Fibroblast of pulmonary artery (primary cell): ENCODE measurements around the gene SUGCT.

Experiments
- DNase-seq: peaks from one replicate; pipeline ENCODE4 v3.0.0-alpha.2; 2010; ENCODE audit warnings: low read depth
- H3K4me3 ChIP-seq: replicated peaks from 2 replicates; pipeline ENCODE4 v1.5.1; 2011; ENCODE audit warnings: low read depth, mild to moderate bottlenecking, control low read depth, low read length, moderate library complexity
- TF ChIP-seq, protein P1 (sequence below): IDR thresholded peaks from 2 replicates; pipeline ENCODE4 v1.5.1; 2011; ENCODE audit warnings: mild to moderate bottlenecking, control low read depth, low read length, inconsistent platforms; ENCODE audit errors: missing control alignments

SUGCT gene

DNA sequence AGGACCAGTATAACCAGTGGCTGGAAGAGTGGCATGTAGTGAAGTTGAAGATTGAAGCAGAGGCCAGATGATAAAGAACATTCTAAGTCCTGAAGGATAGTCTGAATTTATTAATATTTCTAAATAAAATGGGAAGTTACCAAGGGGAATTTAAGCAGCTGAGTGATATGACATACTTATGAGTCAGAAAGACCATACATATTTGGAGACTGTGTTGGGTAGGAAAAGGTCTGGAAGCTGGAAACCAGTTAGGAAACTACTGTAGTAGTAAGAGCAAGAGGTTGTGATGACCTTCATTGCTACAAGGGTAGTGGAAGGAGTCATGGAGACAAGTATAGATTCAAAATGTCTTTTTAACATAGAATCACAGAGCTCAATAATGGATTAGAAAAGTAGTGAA lies 752.3 kb downstream of the SUGCT start:
- TF ChIP-seq, protein P1, sequence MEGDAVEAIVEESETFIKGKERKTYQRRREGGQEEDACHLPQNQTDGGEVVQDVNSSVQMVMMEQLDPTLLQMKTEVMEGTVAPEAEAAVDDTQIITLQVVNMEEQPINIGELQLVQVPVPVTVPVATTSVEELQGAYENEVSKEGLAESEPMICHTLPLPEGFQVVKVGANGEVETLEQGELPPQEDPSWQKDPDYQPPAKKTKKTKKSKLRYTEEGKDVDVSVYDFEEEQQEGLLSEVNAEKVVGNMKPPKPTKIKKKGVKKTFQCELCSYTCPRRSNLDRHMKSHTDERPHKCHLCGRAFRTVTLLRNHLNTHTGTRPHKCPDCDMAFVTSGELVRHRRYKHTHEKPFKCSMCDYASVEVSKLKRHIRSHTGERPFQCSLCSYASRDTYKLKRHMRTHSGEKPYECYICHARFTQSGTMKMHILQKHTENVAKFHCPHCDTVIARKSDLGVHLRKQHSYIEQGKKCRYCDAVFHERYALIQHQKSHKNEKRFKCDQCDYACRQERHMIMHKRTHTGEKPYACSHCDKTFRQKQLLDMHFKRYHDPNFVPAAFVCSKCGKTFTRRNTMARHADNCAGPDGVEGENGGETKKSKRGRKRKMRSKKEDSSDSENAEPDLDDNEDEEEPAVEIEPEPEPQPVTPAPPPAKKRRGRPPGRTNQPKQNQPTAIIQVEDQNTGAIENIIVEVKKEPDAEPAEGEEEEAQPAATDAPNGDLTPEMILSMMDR: no peak
- DNase-seq: peak; percentile 49
- H3K4me3 ChIP-seq: no peak overlapping the region

DNA sequence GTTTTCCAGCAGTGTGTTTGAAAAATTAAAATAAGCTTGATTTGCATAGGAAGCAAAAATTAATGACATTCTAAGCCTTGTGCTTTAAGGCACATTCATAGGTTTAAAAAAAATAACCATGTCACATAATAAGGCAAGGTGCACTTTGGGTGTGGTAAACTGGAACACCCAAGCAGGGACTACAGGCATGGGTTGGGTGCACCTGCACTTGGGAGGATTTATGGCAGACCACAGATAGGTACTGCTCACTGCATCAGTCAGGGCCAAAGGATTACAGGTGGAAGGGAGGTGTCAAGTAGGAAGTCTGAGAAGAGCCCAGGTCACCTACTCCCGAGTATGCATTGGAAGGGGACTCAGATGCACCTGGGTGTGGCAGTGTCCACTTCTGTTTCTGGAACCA lies 753.7 kb downstream of the SUGCT start:
- no peak for DNase-seq
- TF ChIP-seq, protein P1: no peak
- no peak overlapping the region for H3K4me3 ChIP-seq

DNA sequence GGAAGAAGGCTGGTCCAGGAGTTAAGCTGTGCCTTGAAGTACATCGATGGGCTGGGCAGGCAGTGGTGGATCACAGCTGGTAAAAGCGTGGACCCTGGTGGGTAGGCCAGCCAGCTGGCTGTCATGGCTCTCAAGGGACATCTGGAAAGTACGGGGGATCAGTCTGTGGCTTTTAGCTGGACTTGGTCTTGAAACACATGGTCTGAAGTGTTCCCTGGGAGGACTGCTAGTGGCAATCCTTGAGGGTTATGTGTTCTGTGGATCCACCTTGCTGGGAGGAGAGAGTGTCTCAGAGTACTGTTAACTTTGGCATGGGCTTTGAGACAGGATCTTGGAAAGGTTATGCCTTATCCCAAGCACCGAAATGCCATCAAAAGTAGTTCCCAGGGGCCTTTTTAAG lies 754.3 kb downstream of the SUGCT start:
- DNase-seq: no peak
- TF ChIP-seq, protein P1: no peak
- no peak overlapping the region for H3K4me3 ChIP-seq

DNA sequence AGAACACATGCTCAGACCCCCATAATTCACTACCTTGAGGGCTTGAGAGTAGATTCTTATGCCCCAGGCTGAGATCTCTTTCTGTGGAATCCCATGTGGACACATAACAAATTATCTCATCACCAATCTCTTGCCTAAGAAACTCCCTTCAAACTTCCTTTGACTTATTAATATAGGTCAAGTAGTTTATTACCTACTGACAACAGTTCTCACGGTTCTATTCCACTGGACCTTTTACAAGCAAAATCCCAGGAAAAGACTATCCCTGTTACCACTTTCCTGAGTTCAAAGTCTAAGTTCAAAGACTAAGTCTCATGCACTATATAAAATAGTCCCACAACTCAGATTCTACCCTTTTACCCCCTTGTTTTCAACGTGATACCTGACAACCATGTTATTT lies 754.7 kb downstream of the SUGCT start:
- no peak overlapping the region for H3K4me3 ChIP-seq
- TF ChIP-seq, protein P1: no peak
- no peak for DNase-seq

DNA sequence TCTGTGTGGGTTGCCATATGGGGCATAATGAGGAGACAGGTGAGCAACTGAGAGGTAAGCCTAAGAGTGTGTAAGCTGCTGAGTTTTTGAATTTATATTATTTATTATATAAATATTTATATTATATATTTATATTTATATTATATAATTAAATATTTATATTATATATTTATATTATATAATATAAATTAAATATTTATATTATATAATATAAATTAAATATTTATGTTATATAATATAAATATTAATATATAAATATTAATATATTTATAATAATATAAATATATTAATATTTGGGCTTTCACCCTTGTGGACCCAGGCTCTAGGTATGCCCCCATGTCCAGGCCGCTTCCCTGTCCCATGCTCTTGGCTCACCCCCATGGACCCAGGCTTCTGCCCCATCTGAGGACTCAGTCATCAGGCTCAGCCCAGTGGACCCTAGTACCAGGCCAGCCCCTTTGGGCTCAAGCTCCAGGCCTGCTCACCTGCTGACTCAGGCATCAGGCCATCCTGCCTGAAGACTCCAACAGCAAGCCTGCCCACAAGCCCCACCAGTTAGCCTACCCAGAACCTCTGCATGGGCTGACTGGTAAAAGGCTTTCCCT lies 755.4 kb downstream of the SUGCT start:
- no peak for DNase-seq
- TF ChIP-seq, protein P1: no peak
- H3K4me3 ChIP-seq: no peak overlapping the region

DNA sequence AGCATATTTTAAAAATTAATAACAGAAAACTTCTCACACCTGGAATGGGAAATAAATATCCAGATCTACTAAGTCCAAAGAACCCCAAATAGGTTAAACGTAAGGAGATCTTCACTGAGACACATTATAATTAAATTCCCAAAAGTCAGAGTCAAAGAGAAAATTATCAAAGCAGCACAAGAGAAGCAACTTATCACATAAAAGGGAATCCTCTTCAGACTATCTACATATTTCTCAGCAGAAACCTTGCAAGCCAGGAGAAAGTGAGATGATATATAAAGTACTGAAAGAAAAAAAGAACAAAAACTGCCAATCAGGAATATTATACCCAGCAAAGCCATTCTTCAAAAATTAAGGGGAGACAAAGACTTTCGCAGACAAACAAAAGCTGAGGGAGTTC lies 756.4 kb downstream of the SUGCT start:
- no peak for DNase-seq
- TF ChIP-seq, protein P1: no peak
- H3K4me3 ChIP-seq: no peak overlapping the region

DNA sequence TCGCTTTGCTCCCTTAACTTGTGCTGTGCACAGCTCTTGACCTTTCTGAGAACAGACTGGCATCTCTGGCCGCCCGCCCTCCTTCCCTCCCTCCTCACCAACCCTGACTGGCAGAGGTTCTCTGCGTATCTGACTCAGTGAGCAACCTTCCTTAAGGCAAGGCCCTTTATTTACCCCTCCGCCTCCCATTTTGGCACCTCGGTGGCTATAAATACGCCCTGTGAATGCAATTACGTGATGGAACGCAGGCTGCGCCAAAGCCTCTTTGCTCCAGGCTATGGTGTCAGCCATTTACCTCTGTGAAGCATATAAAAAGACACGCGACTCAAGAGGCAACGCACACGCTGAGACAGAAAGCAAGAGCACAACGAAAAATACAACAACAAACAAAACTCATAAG lies 764.3 kb downstream of the SUGCT start:
- TF ChIP-seq, protein P1: no peak
- H3K4me3 ChIP-seq: no peak overlapping the region
- no peak for DNase-seq
